Panc1 (cell line): ENCODE measurements around the gene FGFBP1. TPM values are rescaled to one million over a fixed set of nuclear protein-coding genes. Genes with fewer than 3 reads are reported as not detected.

Experiments
- ATAC-seq: fragments of 200-7000 bp; cut with Tn5 transposase; 2 replicates; pipeline ENCODE4 v1.9.1; 2020; ENCODE audit warnings: mild to moderate bottlenecking, moderate library complexity
- BruUV-seq: library from RNA; stranded (reverse); fragments of 400-500 nt; replicated peaks from 2 replicates; lab custom pipeline; 2021; lab: Mats Ljungman, UMichigan
- CTCF ChIA-PET: fragments of 300-600 bp; sonication (Branson Sonifier 250); formaldehyde crosslinking; loops from one replicate; lab custom pipeline; 2022; ENCODE audit warnings: antibody characterized with exemption; lab: Charles Lee
- POLR2A ChIA-PET: fragments of 300-600 bp; sonication (Branson Sonifier 250); formaldehyde crosslinking; loops from one replicate; lab custom pipeline; 2022; ENCODE audit warnings: antibody characterized with exemption; lab: Charles Lee
- DNase-seq: peaks from one replicate; pipeline ENCODE4 v3.0.0-alpha.2; 2010; ENCODE audit warnings: low read depth, low spot score
- H3K27ac ChIP-seq: 2 replicates; pipeline ENCODE4 v1.5.1; 2011; ENCODE audit warnings: mild to moderate bottlenecking, low read length, inconsistent platforms
- H3K27me3 ChIP-seq: fragments of 200-500 bp; sonication (Bioruptor generic); 2 replicates; pipeline ENCODE4 v1.6.0; 2014; ENCODE audit warnings: low read length, inconsistent platforms; ENCODE audit not compliant: control insufficient read depth, insufficient read depth
- H3K36me3 ChIP-seq: fragments of 200-500 bp; sonication (Bioruptor generic); 2 replicates; pipeline ENCODE4 v1.5.1; 2014; ENCODE audit warnings: inconsistent platforms, mild to moderate bottlenecking, low read length, moderate library complexity; ENCODE audit not compliant: control insufficient read depth, insufficient read depth
- H3K4me1 ChIP-seq: 2 replicates; pipeline ENCODE4 v1.5.1; 2011; ENCODE audit warnings: inconsistent platforms, mild to moderate bottlenecking, low read length, moderate library complexity; ENCODE audit not compliant: control insufficient read depth, insufficient read depth
- H3K4me3 ChIP-seq, 2 experiments: 2 replicates each; pipeline ENCODE4 v1.5.1; 2011 to 2012; ENCODE audit warnings: low read depth in 2 of 2, low read length in 2 of 2, mild to moderate bottlenecking in 2 of 2, inconsistent platforms in 1 of 2, moderate library complexity in 1 of 2
- H3K9me3 ChIP-seq: fragments of 200-500 bp; sonication (Bioruptor generic); 2 replicates; pipeline ENCODE4 v1.5.1; 2014; ENCODE audit warnings: low read depth, mild to moderate bottlenecking, inconsistent platforms, low read length, moderate library complexity; ENCODE audit not compliant: control insufficient read depth, insufficient read depth
- CTCF ChIP-seq: fragments of 450-650 bp; IDR thresholded peaks from 2 replicates; pipeline ENCODE4 v1.5.1; 2017; ENCODE audit warnings: mild to moderate bottlenecking
- POLR2AphosphoS5 ChIP-seq: IDR thresholded peaks from 2 replicates; pipeline ENCODE4 v1.6.1; 2012; ENCODE audit warnings: mild to moderate bottlenecking, low read depth, low read length, moderate library complexity
- REST ChIP-seq, 2 experiments: IDR thresholded peaks; 2 replicates each; pipeline ENCODE4 v1.6.1; 2011 to 2012; ENCODE audit warnings: low read depth in 2 of 2, control low read depth in 1 of 2, low read length in 1 of 2, mild to moderate bottlenecking in 1 of 2, moderate library complexity in 1 of 2; ENCODE audit not compliant: insufficient read depth in 1 of 2
- SIN3A ChIP-seq: IDR thresholded peaks from 2 replicates; pipeline ENCODE4 v1.6.1; 2012; ENCODE audit warnings: low read depth, mild to moderate bottlenecking, low read length, moderate library complexity, borderline replicate concordance; ENCODE audit not compliant: insufficient read depth
- TCF7L2 ChIP-seq: IDR thresholded peaks from 2 replicates; pipeline ENCODE4 v1.6.1; 2011; ENCODE audit warnings: mild to moderate bottlenecking, low read depth, low read length, inconsistent platforms
- in situ Hi-C: cut with HindIII; loops from 2 replicates; pipeline ENCODE4 v1.10.0; 2016; ENCODE audit warnings: low sequenced_read_pairs, low pct_unique_long_range_greater_than_20kb
- intact Hi-C: fragments of 100-400 bp; cut with micrococcal nuclease; formaldehyde crosslinking; loops from one replicate; pipeline ENCODE4 v1.10.0; 2022; ENCODE audit not compliant: unreplicated experiment
- total RNA-seq: library from RNA; stranded (reverse); gene quantifications from one replicate; pipeline ENCODE4 v1.2.1, GENCODE V29; 2021; ENCODE audit not compliant: unreplicated experiment

FGFBP1 gene
- total RNA-seq, 1 experiment from 2014 or later = 0.39 TPM

GRCh38 chr4:15968551-15969300 lies 30.2 kb upstream of the FGFBP1 start:
- Histone ChIP-seq H3K27ac (no peak overlapping the region), H3K4me1 (no peaks in the 10 kb centered on the region), H3K36me3 (no peaks in the 10 kb centered on the region), H3K4me3 (no peak overlapping the region), H3K27me3 (no peaks in the 10 kb centered on the region), H3K9me3 (no peaks in the 10 kb centered on the region)
- POLR2A ChIA-PET = no interaction called here
- ATAC-seq (no peak), DNase-seq (no peak)
- TF ChIP-seq SIN3A (no peak), TCF7L2 (no peak), POLR2AphosphoS5 (no peak), REST (IDR thresholded peaks at IDR 0.05; ENCODE audit: insufficient read depth in 1 of 2, low read depth in 2 of 2, low read length in 1 of 2) (no peak), CTCF (no peak)
- CTCF ChIA-PET = no interaction called here
- BruUV-seq = no TSS peak
- in situ Hi-C loops (no loop called here), intact Hi-C loops (no loop called here)

- DNase-seq = no peak
- H3K27me3 ChIP-seq = no peaks in the 10 kb centered on the region
- no peak for TF ChIP-seq CTCF
- no peak for TF ChIP-seq POLR2AphosphoS5
- no peak for TF ChIP-seq TCF7L2
- TF ChIP-seq SIN3A = no peak
- TF ChIP-seq REST (IDR thresholded peaks at IDR 0.05; ENCODE audit: insufficient read depth in 1 of 2, low read depth in 2 of 2, low read length in 1 of 2) = no peak
- no TSS peak for BruUV-seq
- POLR2A ChIA-PET = no interaction called here
- in situ Hi-C loops = no loop called here
- intact Hi-C loops = no loop called here
- no peak for ATAC-seq
- no peaks in the 10 kb centered on the region for H3K36me3 ChIP-seq
- H3K27ac ChIP-seq = no peak overlapping the region
- CTCF ChIA-PET = no interaction called here
- no peak overlapping the region for H3K4me3 ChIP-seq
- H3K9me3 ChIP-seq = no peaks in the 10 kb centered on the region
- no peaks in the 10 kb centered on the region; the same call in 1 of the 2 replicates for H3K4me1 ChIP-seq
These were observed 26.8 kb upstream of the FGFBP1 start for GRCh38 chr4:15965325-15965724.
